ENCODE data around the gene PPP1R3D. TPM values are rescaled to one million over a fixed set of nuclear protein-coding genes. Genes with fewer than 3 reads are reported as not detected.
A peak's percentile ranks its signal among the peaks of the same experiment; 100 is the strongest.

The PPP1R3D gene
- total and polyA plus RNA-seq, 2 of the 13 experiments (the other 11 are each of a cell fraction or from before 2014, with no cell fraction given), result 1.2 to 3.7 TPM

GRCh38 chr20:59940129-59940955 is at the start of gene PPP1R3D, which contains the start of gene FAM217B (continued):
- TF ChIP-seq ZXDC (CRISPR knock-in tag; IDR thresholded peaks at IDR 0.05) (peak; percentile 87), ZNF577 (CRISPR knock-in tag; IDR thresholded peaks at IDR 0.05; ENCODE audit: borderline replicate concordance, low read depth) (no peak), ZNF180 (CRISPR knock-in tag; IDR thresholded peaks at IDR 0.05; ENCODE audit: borderline replicate concordance, low read depth) (no peak), ZNF546 (CRISPR knock-in tag; conservative IDR thresholded peaks at IDR 0.05) (0 out of 2 replicates have a peak, but pooled peaks have one; percentile 36), NFIC (IDR thresholded peaks at IDR 0.05; ENCODE audit: low read length) (no peak), CC2D1A (CRISPR knock-in tag; IDR thresholded peaks at IDR 0.05) (peak; percentile 58; the same call in 1 of the 2 replicates), JUND (CRISPR knock-in tag; IDR thresholded peaks at IDR 0.05) (peak; percentile 65), HOMEZ (CRISPR knock-in tag; IDR thresholded peaks at IDR 0.05; ENCODE audit: low read depth) (peak; percentile 76), SRSF9 (IDR thresholded peaks at IDR 0.05; ENCODE audit: borderline replicate concordance, insufficient read depth, low read depth, low read length, poor library complexity, severe bottlenecking) (no peak), HDAC1 (CRISPR knock-in tag; IDR thresholded peaks at IDR 0.05) (peak; percentile 90)
- TF ChIP-seq, protein P1, sequence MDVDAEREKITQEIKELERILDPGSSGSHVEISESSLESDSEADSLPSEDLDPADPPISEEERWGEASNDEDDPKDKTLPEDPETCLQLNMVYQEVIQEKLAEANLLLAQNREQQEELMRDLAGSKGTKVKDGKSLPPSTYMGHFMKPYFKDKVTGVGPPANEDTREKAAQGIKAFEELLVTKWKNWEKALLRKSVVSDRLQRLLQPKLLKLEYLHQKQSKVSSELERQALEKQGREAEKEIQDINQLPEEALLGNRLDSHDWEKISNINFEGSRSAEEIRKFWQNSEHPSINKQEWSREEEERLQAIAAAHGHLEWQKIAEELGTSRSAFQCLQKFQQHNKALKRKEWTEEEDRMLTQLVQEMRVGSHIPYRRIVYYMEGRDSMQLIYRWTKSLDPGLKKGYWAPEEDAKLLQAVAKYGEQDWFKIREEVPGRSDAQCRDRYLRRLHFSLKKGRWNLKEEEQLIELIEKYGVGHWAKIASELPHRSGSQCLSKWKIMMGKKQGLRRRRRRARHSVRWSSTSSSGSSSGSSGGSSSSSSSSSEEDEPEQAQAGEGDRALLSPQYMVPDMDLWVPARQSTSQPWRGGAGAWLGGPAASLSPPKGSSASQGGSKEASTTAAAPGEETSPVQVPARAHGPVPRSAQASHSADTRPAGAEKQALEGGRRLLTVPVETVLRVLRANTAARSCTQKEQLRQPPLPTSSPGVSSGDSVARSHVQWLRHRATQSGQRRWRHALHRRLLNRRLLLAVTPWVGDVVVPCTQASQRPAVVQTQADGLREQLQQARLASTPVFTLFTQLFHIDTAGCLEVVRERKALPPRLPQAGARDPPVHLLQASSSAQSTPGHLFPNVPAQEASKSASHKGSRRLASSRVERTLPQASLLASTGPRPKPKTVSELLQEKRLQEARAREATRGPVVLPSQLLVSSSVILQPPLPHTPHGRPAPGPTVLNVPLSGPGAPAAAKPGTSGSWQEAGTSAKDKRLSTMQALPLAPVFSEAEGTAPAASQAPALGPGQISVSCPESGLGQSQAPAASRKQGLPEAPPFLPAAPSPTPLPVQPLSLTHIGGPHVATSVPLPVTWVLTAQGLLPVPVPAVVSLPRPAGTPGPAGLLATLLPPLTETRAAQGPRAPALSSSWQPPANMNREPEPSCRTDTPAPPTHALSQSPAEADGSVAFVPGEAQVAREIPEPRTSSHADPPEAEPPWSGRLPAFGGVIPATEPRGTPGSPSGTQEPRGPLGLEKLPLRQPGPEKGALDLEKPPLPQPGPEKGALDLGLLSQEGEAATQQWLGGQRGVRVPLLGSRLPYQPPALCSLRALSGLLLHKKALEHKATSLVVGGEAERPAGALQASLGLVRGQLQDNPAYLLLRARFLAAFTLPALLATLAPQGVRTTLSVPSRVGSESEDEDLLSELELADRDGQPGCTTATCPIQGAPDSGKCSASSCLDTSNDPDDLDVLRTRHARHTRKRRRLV (CRISPR knock-in tag; IDR thresholded peaks at IDR 0.05), result no peak
- TF ChIP-seq, protein P2, sequence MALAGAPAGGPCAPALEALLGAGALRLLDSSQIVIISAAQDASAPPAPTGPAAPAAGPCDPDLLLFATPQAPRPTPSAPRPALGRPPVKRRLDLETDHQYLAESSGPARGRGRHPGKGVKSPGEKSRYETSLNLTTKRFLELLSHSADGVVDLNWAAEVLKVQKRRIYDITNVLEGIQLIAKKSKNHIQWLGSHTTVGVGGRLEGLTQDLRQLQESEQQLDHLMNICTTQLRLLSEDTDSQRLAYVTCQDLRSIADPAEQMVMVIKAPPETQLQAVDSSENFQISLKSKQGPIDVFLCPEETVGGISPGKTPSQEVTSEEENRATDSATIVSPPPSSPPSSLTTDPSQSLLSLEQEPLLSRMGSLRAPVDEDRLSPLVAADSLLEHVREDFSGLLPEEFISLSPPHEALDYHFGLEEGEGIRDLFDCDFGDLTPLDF (CRISPR knock-in tag; IDR thresholded peaks at IDR 0.05), result 0 out of 2 replicates have a peak, but pooled peaks have one; percentile 4
- TF ChIP-seq, protein P3, sequence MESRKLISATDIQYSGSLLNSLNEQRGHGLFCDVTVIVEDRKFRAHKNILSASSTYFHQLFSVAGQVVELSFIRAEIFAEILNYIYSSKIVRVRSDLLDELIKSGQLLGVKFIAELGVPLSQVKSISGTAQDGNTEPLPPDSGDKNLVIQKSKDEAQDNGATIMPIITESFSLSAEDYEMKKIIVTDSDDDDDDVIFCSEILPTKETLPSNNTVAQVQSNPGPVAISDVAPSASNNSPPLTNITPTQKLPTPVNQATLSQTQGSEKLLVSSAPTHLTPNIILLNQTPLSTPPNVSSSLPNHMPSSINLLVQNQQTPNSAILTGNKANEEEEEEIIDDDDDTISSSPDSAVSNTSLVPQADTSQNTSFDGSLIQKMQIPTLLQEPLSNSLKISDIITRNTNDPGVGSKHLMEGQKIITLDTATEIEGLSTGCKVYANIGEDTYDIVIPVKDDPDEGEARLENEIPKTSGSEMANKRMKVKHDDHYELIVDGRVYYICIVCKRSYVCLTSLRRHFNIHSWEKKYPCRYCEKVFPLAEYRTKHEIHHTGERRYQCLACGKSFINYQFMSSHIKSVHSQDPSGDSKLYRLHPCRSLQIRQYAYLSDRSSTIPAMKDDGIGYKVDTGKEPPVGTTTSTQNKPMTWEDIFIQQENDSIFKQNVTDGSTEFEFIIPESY (CRISPR knock-in tag; IDR thresholded peaks at IDR 0.05), result 0 out of 2 replicates have a peak, but pooled peaks have one; percentile 15
- TF ChIP-seq, protein P4, sequence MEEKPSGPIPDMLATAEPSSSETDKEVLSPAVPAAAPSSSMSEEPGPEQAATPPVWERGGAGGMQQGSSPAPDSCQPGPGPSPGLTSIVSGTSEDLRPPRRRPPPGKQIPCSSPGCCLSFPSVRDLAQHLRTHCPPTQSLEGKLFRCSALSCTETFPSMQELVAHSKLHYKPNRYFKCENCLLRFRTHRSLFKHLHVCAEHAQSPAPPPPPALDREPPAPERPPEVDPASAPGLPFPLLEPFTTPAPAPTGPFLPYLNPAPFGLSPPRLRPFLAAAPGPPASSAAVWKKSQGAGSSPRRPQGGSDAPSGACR (CRISPR knock-in tag; IDR thresholded peaks at IDR 0.05), result peak; percentile 64; the same call in 1 of the 2 replicates

Measured in HepG2 (cell line).